Occipital lobe (tissue), 2 donors: Measurements from ENCODE around the gene TTI1. TPM values are rescaled to one million over a fixed set of nuclear protein-coding genes. Genes with fewer than 3 reads are reported as not detected.
A peak's percentile ranks its signal among the peaks of the same experiment; 100 is the strongest.

Source experiments
- DNase-seq: peaks from one replicate; lab custom pipeline; 2025; lab: John Stamatoyannopoulos, UW
- total RNA-seq: library from RNA; depleted of rRNA; stranded (reverse); fragments of >200 nt; gene quantifications from one replicate; pipeline ENCODE4 v1.2.3, GENCODE V29; 2014

Gene TTI1
- total RNA-seq, 1 donor from 2014 or later, result 28.1 TPM

- peak; percentile 27 for DNase-seq
These were observed 44.8 kb downstream of the TTI1 start for GRCh38 chr20:37988306-37988954.

GRCh38 chr20:37987602-37988290, 45.5 kb downstream of the TTI1 start:
- DNase-seq, result no peak

- DNase-seq, result no peak
These were observed 46.2 kb downstream of the TTI1 start for GRCh38 chr20:37986873-37987601.

GRCh38 chr20:37986044-37986858, 47.0 kb downstream of the TTI1 start:
- no peak for DNase-seq

- DNase-seq, result no peak
These were observed 49.1 kb downstream of the TTI1 start for GRCh38 chr20:37984018-37984785.

GRCh38 chr20:37983286-37983685, 50.0 kb downstream of the TTI1 start:
- no peak for DNase-seq

- DNase-seq, result no peak
These were observed 51.7 kb downstream of the TTI1 start for GRCh38 chr20:37981568-37981967.

GRCh38 chr20:37980876-37981275, 52.4 kb downstream of the TTI1 start:
- no peak for DNase-seq

GRCh38 chr20:37980383-37980782, 52.9 kb downstream of the TTI1 start:
- DNase-seq, result no peak

GRCh38 chr20:37979021-37979985, 54.0 kb downstream of the TTI1 start:
- no peak for DNase-seq

GRCh38 chr20:37977786-37978185, 55.5 kb downstream of the TTI1 start:
- DNase-seq, result no peak

GRCh38 chr20:37977338-37977737, 55.9 kb downstream of the TTI1 start:
- no peak for DNase-seq

GRCh38 chr20:37976887-37977286, 56.4 kb downstream of the TTI1 start:
- no peak for DNase-seq

- DNase-seq, result no peak
These were observed 60.0 kb downstream of the TTI1 start for GRCh38 chr20:37973059-37973910.

GRCh38 chr20:37972256-37973058, 60.8 kb downstream of the TTI1 start:
- no peak for DNase-seq

- DNase-seq, result no peak
These were observed 61.6 kb downstream of the TTI1 start for GRCh38 chr20:37971561-37972127.

GRCh38 chr20:37970856-37971245, 62.4 kb downstream of the TTI1 start:
- no peak for DNase-seq
